Endothelial cell of umbilical vein (primary cell): ENCODE results near the gene IGF1. TPM values are rescaled to one million over a fixed set of nuclear protein-coding genes. Genes with fewer than 3 reads are reported as not detected.

ENCODE experiments used
- BruUV-seq: library from RNA; stranded (reverse); fragments of 400-500 nt; replicated peaks from 2 replicates; lab custom pipeline; 2021; lab: Mats Ljungman, UMichigan
- CTCF ChIA-PET: fragments of 300-600, 350-600 bp; sonication (Branson Sonifier 250); formaldehyde crosslinking; loops from one replicate; lab custom pipeline; 2021; ENCODE audit warnings: antibody characterized with exemption, inconsistent platforms; lab: Charles Lee
- POLR2A ChIA-PET: fragments of 300-600, 350-600 bp; sonication (Branson Sonifier 250); formaldehyde crosslinking; loops from one replicate; lab custom pipeline; 2021; ENCODE audit warnings: antibody characterized with exemption, inconsistent platforms; lab: Charles Lee
- DNase-seq: peaks from one replicate; pipeline ENCODE4 v3.0.0-alpha.2; 2011; ENCODE audit warnings: low read depth, low spot score
- FAIRE-seq: peaks from 2 replicates; lab custom pipeline; 2011; peaks lifted over from hg19 to GRCh38; lab: Jason Lieb, UNC
- H2AFZ ChIP-seq: 2 replicates; pipeline ENCODE4 v1.6.0; 2012; ENCODE audit warnings: low read depth, low read length, control low read depth, inconsistent platforms
- H3K27ac ChIP-seq: 2 replicates; pipeline ENCODE4 v1.5.1; 2011; ENCODE audit warnings: low read depth, mild to moderate bottlenecking, control low read depth, low read length, moderate library complexity; ENCODE audit not compliant: insufficient read depth
- H3K27me3 ChIP-seq, 2 experiments: 2 replicates each; pipeline versions ENCODE4 v1.6.0 to v1.6.1; 2011; ENCODE audit warnings: low read length in 2 of 2, mixed read lengths in 1 of 2; ENCODE audit not compliant: control insufficient read depth in 2 of 2, insufficient read depth in 2 of 2
- H3K36me3 ChIP-seq, 2 experiments: 2 replicates in 1 of 2; 3 replicates in 1 of 2; pipeline ENCODE4 v1.5.1; 2011; ENCODE audit warnings: low read length in 2 of 2, mild to moderate bottlenecking in 1 of 2, moderate library complexity in 1 of 2; ENCODE audit not compliant: control insufficient read depth in 2 of 2, insufficient read depth in 2 of 2; ENCODE audit errors: extremely low read depth in 1 of 2
- H3K4me1 ChIP-seq: 3 replicates; pipeline ENCODE4 v1.5.1; 2011; ENCODE audit warnings: mild to moderate bottlenecking, low read length; ENCODE audit not compliant: control insufficient read depth, insufficient read depth; ENCODE audit errors: extremely low read depth
- H3K4me2 ChIP-seq: 2 replicates; pipeline ENCODE4 v1.6.1; 2011; ENCODE audit warnings: low read length, control low read depth, mixed read lengths; ENCODE audit not compliant: insufficient read depth
- H3K4me3 ChIP-seq, 3 experiments: fragments of 200-600 bp in 1 of 3; sonication (generic), shearing (Covaris generic) in 1 of 3; replicated peaks in 1 of 3; 2 replicates each; pipeline ENCODE4 v1.5.1; 2011 to 2016; ENCODE audit warnings: control low read depth in 3 of 3, low read length in 3 of 3, mild to moderate bottlenecking in 2 of 3, inconsistent platforms in 1 of 3, low read depth in 1 of 3, moderate library complexity in 1 of 3; ENCODE audit not compliant: insufficient read depth in 1 of 3
- H3K79me2 ChIP-seq: 2 replicates; pipeline ENCODE4 v1.6.0; 2012; ENCODE audit warnings: low read length, inconsistent platforms; ENCODE audit not compliant: control insufficient read depth, insufficient read depth
- H3K9ac ChIP-seq: replicated peaks from 2 replicates; pipeline ENCODE3; 2011; ENCODE audit warnings: low read length, control low read depth; ENCODE audit not compliant: insufficient read depth; ENCODE audit errors: extremely low read depth
- H3K9me1 ChIP-seq: replicated peaks from 3 replicates; pipeline ENCODE4 v1.6.0; 2011; ENCODE audit warnings: mild to moderate bottlenecking, low read length; ENCODE audit not compliant: control insufficient read depth, insufficient read depth; ENCODE audit errors: extremely low read depth
- H3K9me3 ChIP-seq: replicated peaks from 2 replicates; pipeline ENCODE4 v1.5.1; 2012; ENCODE audit warnings: low read length, inconsistent platforms; ENCODE audit not compliant: control insufficient read depth, insufficient read depth
- H4K20me1 ChIP-seq: replicated peaks from 2 replicates; pipeline ENCODE3; 2011; ENCODE audit warnings: mild to moderate bottlenecking, low read length; ENCODE audit not compliant: control insufficient read depth, insufficient read depth; ENCODE audit errors: extremely low read depth
- CTCF ChIP-seq, 2 donors: IDR thresholded peaks; 1 replicate in 1 of 2; 2 replicates in 1 of 2; pipeline ENCODE4 v1.5.1; 2011; ENCODE audit warnings: low read length in 2 of 2, mild to moderate bottlenecking in 2 of 2, moderate library complexity in 2 of 2, control low read depth in 1 of 2, inconsistent platforms in 1 of 2, low read depth in 1 of 2; ENCODE audit not compliant: insufficient read depth in 1 of 2; ENCODE audit errors: extremely low read depth in 1 of 2
- EZH2 ChIP-seq: IDR thresholded peaks from 2 replicates; pipeline ENCODE4 v1.6.1; 2012; ENCODE audit warnings: borderline replicate concordance, low read depth, mild to moderate bottlenecking, moderate library complexity, low read length, inconsistent platforms; ENCODE audit not compliant: severe bottlenecking
- FOS ChIP-seq: IDR thresholded peaks from 2 replicates; pipeline ENCODE4 v1.6.1; 2011; ENCODE audit warnings: mild to moderate bottlenecking, low read length, moderate library complexity, borderline replicate concordance; ENCODE audit not compliant: insufficient read depth
- GATA2 ChIP-seq: IDR thresholded peaks from 2 replicates; pipeline ENCODE4 v1.7.0; 2011; ENCODE audit warnings: low read depth, mild to moderate bottlenecking, moderate library complexity, mixed read lengths, low read length; ENCODE audit not compliant: insufficient read length, insufficient read depth
- JUN ChIP-seq: IDR thresholded peaks from 2 replicates; pipeline ENCODE4 v1.6.1; 2011; ENCODE audit warnings: borderline replicate concordance, low read depth; ENCODE audit not compliant: insufficient read length, insufficient read depth
- MAX ChIP-seq: IDR thresholded peaks from 2 replicates; pipeline ENCODE4 v1.6.1; 2011; ENCODE audit not compliant: insufficient read depth, insufficient read length
- MYC ChIP-seq: IDR thresholded peaks from one replicate; pipeline ENCODE4 v1.6.1; 2011; ENCODE audit warnings: mild to moderate bottlenecking, low read depth, low read length
- POLR2A ChIP-seq: IDR thresholded peaks from 2 replicates; pipeline ENCODE4 v1.6.1; 2012; ENCODE audit warnings: low read depth, mild to moderate bottlenecking, control low read depth, low read length
- POLR2AphosphoS5 ChIP-seq: IDR thresholded peaks from 2 replicates; pipeline ENCODE4 v1.6.1; 2012; ENCODE audit warnings: low read depth, mild to moderate bottlenecking, control low read depth, low read length, moderate library complexity; ENCODE audit not compliant: insufficient read depth
- dilution Hi-C: fragments of 300-500 bp; cut with MboI; formaldehyde crosslinking; loops from one replicate; pipeline ENCODE4 v1.15.0; 2019; ENCODE audit warnings: low sequenced_read_pairs; ENCODE audit not compliant: extremely low pct_ligation_motif_present
- intact Hi-C: fragments of 100-400 bp; cut with micrococcal nuclease; formaldehyde crosslinking; loops from one replicate; pipeline ENCODE4 v1.10.0; 2022
- polyA plus RNA-seq, 4 experiments: library from polyadenylated mRNA; depleted of rRNA in 3 of 4; stranded (reverse) in 3 of 4; unstranded in 1 of 4; fragments of >200 nt; gene quantifications; 2 replicates each; pipeline versions ENCODE4 v1.2.1 to v1.2.3, GENCODE V29; 2011 to 2012; ENCODE audit warnings: missing spikeins in 1 of 4
- total RNA-seq: library from RNA; stranded (reverse); gene quantifications from 2 replicates; pipeline ENCODE4 v1.2.3, GENCODE V29; 2021

Gene IGF1
- total and polyA plus RNA-seq, 2 donors (not counting 3 experiments of a cell fraction or from before 2014, with no cell fraction given) = 0.10 TPM; not detected in 1

- Histone ChIP-seq H3K79me2 (no peaks in the 10 kb centered on the region), H3K27me3 (no peaks in the 10 kb centered on the region), H3K27ac (no peak overlapping the region), H3K36me3 (no peaks in the 10 kb centered on the region), H3K4me3 (no peak overlapping the region), H3K4me1 (no peaks in the 10 kb centered on the region), H3K9ac (no peak overlapping the region), H2AFZ (no peak overlapping the region), H3K4me2 (no peak overlapping the region), H4K20me1 (no peaks in the 10 kb centered on the region), H3K9me3 (no peaks in the 10 kb centered on the region), H3K9me1 (no peaks in the 10 kb centered on the region)
- ChIA-PET CTCF (no interaction called here), POLR2A (no interaction called here)
- dilution Hi-C loops (no loop called here), intact Hi-C loops (no loop called here)
- FAIRE-seq (no peak), DNase-seq (no peak)
- BruUV-seq = no TSS peak
- no peak for TF ChIP-seq GATA2
- TF ChIP-seq POLR2A = no peak
- no peak for TF ChIP-seq MAX
- no peak for TF ChIP-seq CTCF (IDR thresholded peaks at IDR 0.05; ENCODE audit: extremely low read depth in 1 of 2, insufficient read depth in 1 of 2, low read depth in 1 of 2, low read length in 2 of 2)
- no peak for TF ChIP-seq POLR2AphosphoS5
- no peak for TF ChIP-seq FOS
- TF ChIP-seq EZH2 = no peak
- TF ChIP-seq JUN = no peak
- TF ChIP-seq MYC = no peak
Measured at GRCh38 chr12:102507301-102507700, 26.9 kb upstream of the IGF1 start.
